Measurements from ENCODE around the gene KRTAP4-1.

- TF ChIP-seq POLR2A (IDR thresholded peaks at IDR 0.05; ENCODE audit: low read length) = no peak
- no peak for TF ChIP-seq GATA1 (IDR thresholded peaks at IDR 0.05; ENCODE audit: low read depth, low read length)
These were observed 30.9 kb downstream of the KRTAP4-1 start for GRCh38 chr17:41153856-41154255.

Data from erythroblast (primary cell).